GM12878 (cell line): ENCODE data around the gene CAPNS1.

Experiments used
- EZH2 ChIP-seq: IDR thresholded peaks from 2 replicates; pipeline ENCODE4 v1.6.1; 2012; ENCODE audit warnings: low read depth, mild to moderate bottlenecking, control low read depth, inconsistent platforms, low read length, borderline replicate concordance; ENCODE audit not compliant: control insufficient read depth
- HCFC1 ChIP-seq: fragments of 150-350 bp; IDR thresholded peaks from 2 replicates; pipeline ENCODE4 v1.6.1; 2014; ENCODE audit warnings: low read length
- NFIC ChIP-seq: IDR thresholded peaks from 2 replicates; pipeline ENCODE4 v1.6.1; 2012; ENCODE audit warnings: low read depth, mild to moderate bottlenecking, inconsistent platforms, low read length, moderate library complexity
- POLR2A ChIP-seq: IDR thresholded peaks from 2 replicates; pipeline ENCODE4 v1.6.1; 2011; ENCODE audit warnings: low read depth, mild to moderate bottlenecking, low read length
- TF ChIP-seq, protein P1 (sequence below), 3 experiments: IDR thresholded peaks in 2 of 3; conservative IDR thresholded peaks in 1 of 3; 2 replicates each; pipeline ENCODE4 v1.5.1; 2011; ENCODE audit warnings: low read depth in 3 of 3, low read length in 3 of 3, mild to moderate bottlenecking in 3 of 3, control low read depth in 2 of 3, moderate library complexity in 2 of 3, inconsistent platforms in 1 of 3, mixed read lengths in 1 of 3; ENCODE audit not compliant: control insufficient read depth in 2 of 3, insufficient read depth in 1 of 3; ENCODE audit errors: extremely low read depth in 1 of 3
- TF ChIP-seq, protein P2 (sequence below): IDR thresholded peaks from 2 replicates; pipeline ENCODE4 v1.6.1; 2011; ENCODE audit warnings: borderline replicate concordance, low read depth, mild to moderate bottlenecking, moderate library complexity, mixed read lengths, low read length; ENCODE audit not compliant: insufficient read depth; ENCODE audit errors: extremely low read length
- TF ChIP-seq, protein P3 (sequence below): IDR thresholded peaks from 2 replicates; pipeline ENCODE4 v1.6.1; 2012; ENCODE audit warnings: low read depth, low read length, improper control_type of control experiment
- TF ChIP-seq, protein P4 (sequence below): IDR thresholded peaks from 2 replicates; pipeline ENCODE4 v1.6.1; 2011; ENCODE audit warnings: low read depth, mild to moderate bottlenecking, low read length, moderate library complexity, borderline replicate concordance; ENCODE audit errors: extremely low read depth

DNA sequence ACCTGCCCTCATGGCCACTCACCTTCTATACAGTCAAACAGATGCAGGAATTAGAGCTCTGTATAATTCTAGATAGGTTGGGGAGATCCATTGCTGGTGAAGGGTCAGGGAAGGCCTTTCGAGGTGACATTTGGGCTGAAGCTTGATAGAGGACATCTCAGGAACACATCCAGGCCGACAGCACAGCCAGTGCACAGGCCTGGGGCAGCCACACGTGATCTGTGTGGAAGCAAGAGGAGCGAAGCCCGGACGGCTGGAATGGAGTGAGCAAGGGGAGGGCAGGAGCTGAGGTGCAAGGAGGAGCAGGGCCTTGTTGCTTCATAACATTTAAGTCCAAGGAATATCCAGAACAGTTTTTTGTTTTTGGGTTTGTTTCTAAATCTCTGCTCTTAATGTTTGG is 33.4 kb upstream of the CAPNS1 start:
- TF ChIP-seq NFIC (no peak), EZH2 (no peak), HCFC1 (no peak), POLR2A (peak; percentile 23; the same call in 1 of the 2 replicates)
- TF ChIP-seq, protein P1, sequence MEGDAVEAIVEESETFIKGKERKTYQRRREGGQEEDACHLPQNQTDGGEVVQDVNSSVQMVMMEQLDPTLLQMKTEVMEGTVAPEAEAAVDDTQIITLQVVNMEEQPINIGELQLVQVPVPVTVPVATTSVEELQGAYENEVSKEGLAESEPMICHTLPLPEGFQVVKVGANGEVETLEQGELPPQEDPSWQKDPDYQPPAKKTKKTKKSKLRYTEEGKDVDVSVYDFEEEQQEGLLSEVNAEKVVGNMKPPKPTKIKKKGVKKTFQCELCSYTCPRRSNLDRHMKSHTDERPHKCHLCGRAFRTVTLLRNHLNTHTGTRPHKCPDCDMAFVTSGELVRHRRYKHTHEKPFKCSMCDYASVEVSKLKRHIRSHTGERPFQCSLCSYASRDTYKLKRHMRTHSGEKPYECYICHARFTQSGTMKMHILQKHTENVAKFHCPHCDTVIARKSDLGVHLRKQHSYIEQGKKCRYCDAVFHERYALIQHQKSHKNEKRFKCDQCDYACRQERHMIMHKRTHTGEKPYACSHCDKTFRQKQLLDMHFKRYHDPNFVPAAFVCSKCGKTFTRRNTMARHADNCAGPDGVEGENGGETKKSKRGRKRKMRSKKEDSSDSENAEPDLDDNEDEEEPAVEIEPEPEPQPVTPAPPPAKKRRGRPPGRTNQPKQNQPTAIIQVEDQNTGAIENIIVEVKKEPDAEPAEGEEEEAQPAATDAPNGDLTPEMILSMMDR (IDR thresholded peaks at IDR 0.05 in 2 of 3, conservative IDR thresholded peaks at IDR 0.05 in 1 of 3; ENCODE audit: control insufficient read depth in 2 of 3, extremely low read depth in 1 of 3, insufficient read depth in 1 of 3, low read depth in 3 of 3, low read length in 3 of 3), result no peak
- TF ChIP-seq, protein P2, sequence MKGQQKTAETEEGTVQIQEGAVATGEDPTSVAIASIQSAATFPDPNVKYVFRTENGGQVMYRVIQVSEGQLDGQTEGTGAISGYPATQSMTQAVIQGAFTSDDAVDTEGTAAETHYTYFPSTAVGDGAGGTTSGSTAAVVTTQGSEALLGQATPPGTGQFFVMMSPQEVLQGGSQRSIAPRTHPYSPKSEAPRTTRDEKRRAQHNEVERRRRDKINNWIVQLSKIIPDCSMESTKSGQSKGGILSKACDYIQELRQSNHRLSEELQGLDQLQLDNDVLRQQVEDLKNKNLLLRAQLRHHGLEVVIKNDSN, result no peak
- TF ChIP-seq, protein P3, sequence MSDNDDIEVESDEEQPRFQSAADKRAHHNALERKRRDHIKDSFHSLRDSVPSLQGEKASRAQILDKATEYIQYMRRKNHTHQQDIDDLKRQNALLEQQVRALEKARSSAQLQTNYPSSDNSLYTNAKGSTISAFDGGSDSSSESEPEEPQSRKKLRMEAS, result no peak
- TF ChIP-seq, protein P4, sequence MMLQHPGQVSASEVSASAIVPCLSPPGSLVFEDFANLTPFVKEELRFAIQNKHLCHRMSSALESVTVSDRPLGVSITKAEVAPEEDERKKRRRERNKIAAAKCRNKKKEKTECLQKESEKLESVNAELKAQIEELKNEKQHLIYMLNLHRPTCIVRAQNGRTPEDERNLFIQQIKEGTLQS, result no peak
